ENCODE measurements around the gene NUP58.

- TF ChIP-seq, protein P1, sequence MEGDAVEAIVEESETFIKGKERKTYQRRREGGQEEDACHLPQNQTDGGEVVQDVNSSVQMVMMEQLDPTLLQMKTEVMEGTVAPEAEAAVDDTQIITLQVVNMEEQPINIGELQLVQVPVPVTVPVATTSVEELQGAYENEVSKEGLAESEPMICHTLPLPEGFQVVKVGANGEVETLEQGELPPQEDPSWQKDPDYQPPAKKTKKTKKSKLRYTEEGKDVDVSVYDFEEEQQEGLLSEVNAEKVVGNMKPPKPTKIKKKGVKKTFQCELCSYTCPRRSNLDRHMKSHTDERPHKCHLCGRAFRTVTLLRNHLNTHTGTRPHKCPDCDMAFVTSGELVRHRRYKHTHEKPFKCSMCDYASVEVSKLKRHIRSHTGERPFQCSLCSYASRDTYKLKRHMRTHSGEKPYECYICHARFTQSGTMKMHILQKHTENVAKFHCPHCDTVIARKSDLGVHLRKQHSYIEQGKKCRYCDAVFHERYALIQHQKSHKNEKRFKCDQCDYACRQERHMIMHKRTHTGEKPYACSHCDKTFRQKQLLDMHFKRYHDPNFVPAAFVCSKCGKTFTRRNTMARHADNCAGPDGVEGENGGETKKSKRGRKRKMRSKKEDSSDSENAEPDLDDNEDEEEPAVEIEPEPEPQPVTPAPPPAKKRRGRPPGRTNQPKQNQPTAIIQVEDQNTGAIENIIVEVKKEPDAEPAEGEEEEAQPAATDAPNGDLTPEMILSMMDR (optimal IDR thresholded peaks at IDR 0.05 in 1 of 3, IDR thresholded peaks at IDR 0.05 in 1 of 3, conservative IDR thresholded peaks at IDR 0.05 in 1 of 3; ENCODE audit: extremely low read depth in 1 of 3, insufficient read depth in 2 of 3, low read length in 3 of 3): no peak
- no peak for TF ChIP-seq EZH2 (IDR thresholded peaks at IDR 0.05; ENCODE audit: low read length)
Observed at GRCh38 chr13:25262261-25262660, 39.2 kb upstream of the NUP58 start.
